Sigmoid colon (tissue), 3 donors: ENCODE measurements around the gene KIF6.

ENCODE experiments used
- POLR2A ChIP-seq, 2 donors: fragments of 450-650 bp; IDR thresholded peaks; one replicate each; pipeline ENCODE4 v1.6.1; 2016; ENCODE audit warnings: antibody characterized with exemption in 2 of 2, mild to moderate bottlenecking in 2 of 2, moderate library complexity in 2 of 2
- TF ChIP-seq, protein P1 (sequence below), 4 experiments: fragments of 450-650 bp in 3 of 4; fragments of 200-600 bp in 1 of 4; IDR thresholded peaks; one replicate each; pipeline ENCODE4 v1.5.1; 2016 to 2019; ENCODE audit warnings: antibody characterized with exemption in 4 of 4, mild to moderate bottlenecking in 3 of 4, moderate library complexity in 2 of 4

GRCh38 chr6:39654121-39654520 is 71.1 kb downstream of the KIF6 start:
- no peak for TF ChIP-seq POLR2A (IDR thresholded peaks at IDR 0.05)
- TF ChIP-seq, protein P1, sequence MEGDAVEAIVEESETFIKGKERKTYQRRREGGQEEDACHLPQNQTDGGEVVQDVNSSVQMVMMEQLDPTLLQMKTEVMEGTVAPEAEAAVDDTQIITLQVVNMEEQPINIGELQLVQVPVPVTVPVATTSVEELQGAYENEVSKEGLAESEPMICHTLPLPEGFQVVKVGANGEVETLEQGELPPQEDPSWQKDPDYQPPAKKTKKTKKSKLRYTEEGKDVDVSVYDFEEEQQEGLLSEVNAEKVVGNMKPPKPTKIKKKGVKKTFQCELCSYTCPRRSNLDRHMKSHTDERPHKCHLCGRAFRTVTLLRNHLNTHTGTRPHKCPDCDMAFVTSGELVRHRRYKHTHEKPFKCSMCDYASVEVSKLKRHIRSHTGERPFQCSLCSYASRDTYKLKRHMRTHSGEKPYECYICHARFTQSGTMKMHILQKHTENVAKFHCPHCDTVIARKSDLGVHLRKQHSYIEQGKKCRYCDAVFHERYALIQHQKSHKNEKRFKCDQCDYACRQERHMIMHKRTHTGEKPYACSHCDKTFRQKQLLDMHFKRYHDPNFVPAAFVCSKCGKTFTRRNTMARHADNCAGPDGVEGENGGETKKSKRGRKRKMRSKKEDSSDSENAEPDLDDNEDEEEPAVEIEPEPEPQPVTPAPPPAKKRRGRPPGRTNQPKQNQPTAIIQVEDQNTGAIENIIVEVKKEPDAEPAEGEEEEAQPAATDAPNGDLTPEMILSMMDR (IDR thresholded peaks at IDR 0.05) = no peak
